Chondrocyte (in vitro differentiated cells): ENCODE data around the gene PXMP4. TPM values are rescaled to one million over a fixed set of nuclear protein-coding genes. Genes with fewer than 3 reads are reported as not detected.

Source experiments
- DNase-seq: peaks from one replicate; pipeline ENCODE4 v3.0.0; 2021; ENCODE audit warnings: mixed read lengths, low spot score
- H3K27ac Mint-ChIP-seq: one replicate; pipeline ENCODE4 v1.8.0; 2021; ENCODE audit warnings: mild to moderate bottlenecking, moderate library complexity, mixed read lengths; ENCODE audit not compliant: unreplicated experiment
- H3K27me3 Mint-ChIP-seq: 2 replicates; pipeline ENCODE4 v1.8.0; 2021; ENCODE audit warnings: low read depth, mixed read lengths
- H3K36me3 Mint-ChIP-seq: 2 replicates; pipeline ENCODE4 v1.8.0; 2021; ENCODE audit warnings: low read depth, mixed read lengths
- H3K4me1 Mint-ChIP-seq: 2 replicates; pipeline ENCODE4 v1.8.0; 2021; ENCODE audit warnings: low read depth, mild to moderate bottlenecking, mixed read lengths
- H3K4me3 Mint-ChIP-seq: one replicate; pipeline ENCODE4 v1.8.0; 2021; ENCODE audit warnings: mild to moderate bottlenecking, moderate library complexity, mixed read lengths; ENCODE audit not compliant: unreplicated experiment
- H3K9me3 Mint-ChIP-seq: 2 replicates; pipeline ENCODE4 v1.8.0; 2021; ENCODE audit warnings: low read depth, mixed read lengths
- CTCF ChIP-seq: fragments of 200-600 bp; sonication (generic); IDR thresholded peaks from 2 replicates; pipeline ENCODE4 v1.5.0; 2021; ENCODE audit warnings: antibody characterized with exemption, mild to moderate bottlenecking, moderate library complexity
- total RNA-seq: library from RNA; stranded (reverse); gene quantifications from 3 replicates; pipeline ENCODE4 v1.2.1, GENCODE V29; 2021

Gene PXMP4
- total RNA-seq, 1 donor from 2014 or later: 6.4 TPM

GRCh38 chr20:33716498-33716897, 3.6 kb downstream of the PXMP4 start:
- Mint-ChIP-seq H3K4me3 (no peak overlapping the region), H3K27me3 (no peaks in the 10 kb centered on the region), H3K4me1 (peaks cover 10% of the 10 kb centered on the region), H3K9me3 (no peaks in the 10 kb centered on the region), H3K36me3 (peaks cover 4% of the 10 kb centered on the region), H3K27ac (no peak overlapping the region)
- TF ChIP-seq CTCF: no peak
- no peak for DNase-seq

- Mint-ChIP-seq H3K27me3 (no peaks in the 10 kb centered on the region), H3K9me3 (no peaks in the 10 kb centered on the region), H3K4me3 (no peak overlapping the region), H3K27ac (no peak overlapping the region), H3K36me3 (peaks cover 5% of the 10 kb centered on the region), H3K4me1 (no peaks in the 10 kb centered on the region)
- DNase-seq: no peak
- no peak for TF ChIP-seq CTCF
Observed at GRCh38 chr20:33713865-33714367, 6.2 kb downstream of the PXMP4 start.

- no peak overlapping the region for H3K27ac Mint-ChIP-seq
- no peaks in the 10 kb centered on the region for H3K4me1 Mint-ChIP-seq
- no peak for DNase-seq
- no peaks in the 10 kb centered on the region for H3K9me3 Mint-ChIP-seq
- no peak overlapping the region for H3K4me3 Mint-ChIP-seq
- peaks cover 5% of the 10 kb centered on the region for H3K36me3 Mint-ChIP-seq
- no peak for TF ChIP-seq CTCF
- H3K27me3 Mint-ChIP-seq: no peaks in the 10 kb centered on the region
Observed at GRCh38 chr20:33711446-33711738, 8.7 kb downstream of the PXMP4 start.

GRCh38 chr20:33710681-33711445, 9.2 kb downstream of the PXMP4 start:
- H3K27me3 Mint-ChIP-seq: no peaks in the 10 kb centered on the region
- no peak overlapping the region for H3K27ac Mint-ChIP-seq

GRCh38 chr20:33709905-33710541, 10.1 kb downstream of the PXMP4 start:
- Mint-ChIP-seq H3K27me3 (no peaks in the 10 kb centered on the region), H3K9me3 (no peaks in the 10 kb centered on the region), H3K27ac (no peak overlapping the region), H3K36me3 (peaks cover 5% of the 10 kb centered on the region), H3K4me3 (no peak overlapping the region), H3K4me1 (no peaks in the 10 kb centered on the region)
- DNase-seq: no peak
- TF ChIP-seq CTCF: no peak

More at GRCh38 chr20:33710681-33711445, 9.2 kb downstream of the PXMP4 start:
- H3K4me3 Mint-ChIP-seq: no peak overlapping the region
- H3K36me3 Mint-ChIP-seq: peaks cover 5% of the 10 kb centered on the region
- H3K9me3 Mint-ChIP-seq: no peaks in the 10 kb centered on the region
- no peaks in the 10 kb centered on the region for H3K4me1 Mint-ChIP-seq
- DNase-seq: no peak
- TF ChIP-seq CTCF: no peak
